HepG2 (cell line): ENCODE data around the gene CSHL1. TPM values are rescaled to one million over a fixed set of nuclear protein-coding genes. Genes with fewer than 3 reads are reported as not detected.

Experiments
- ATAC-seq: fragments of 200-7000 bp; cut with Tn5 transposase; 3 replicates; pipeline ENCODE4 v1.9.1; 2020; ENCODE audit warnings: mild to moderate bottlenecking, moderate library complexity
- BruUV-seq: library from RNA; stranded (reverse); fragments of 400-500 nt; replicated peaks from 2 replicates; lab custom pipeline; 2021; lab: Mats Ljungman, UMichigan
- CTCF ChIA-PET: fragments of 300-600 bp; formaldehyde crosslinking; extraction: SDS; loops from one replicate; lab custom pipeline; 2021; ENCODE audit warnings: low total read pairs, inconsistent platforms, low intra/inter-chr PET ratio; lab: Yijun Ruan, JAX
- POLR2A ChIA-PET: fragments of 350-600 bp; sonication (Branson Sonifier 250); formaldehyde crosslinking; loops from one replicate; lab custom pipeline; 2020; ENCODE audit warnings: antibody characterized with exemption, inconsistent platforms; lab: Yijun Ruan, JAX
- DNase-seq: peaks from one replicate; pipeline ENCODE4 v3.0.0-alpha.2; 2015; ENCODE audit warnings: low spot score
- FAIRE-seq: peaks from 3 replicates; lab custom pipeline; 2011; peaks lifted over from hg19 to GRCh38; lab: Jason Lieb, UNC
- H2AFZ ChIP-seq: one replicate; pipeline ENCODE4 v1.6.1; 2011; ENCODE audit warnings: low read length, inconsistent platforms
- H3K27ac ChIP-seq: fragments of 300-600 bp; 3 replicates; pipeline ENCODE4 v1.8.0; 2011; ENCODE audit warnings: mixed run types, mild to moderate bottlenecking, mixed read lengths, low read length, inconsistent platforms; ENCODE audit not compliant: insufficient read depth; ENCODE audit errors: extremely low read length
- H3K27me3 ChIP-seq, 2 experiments: fragments of 200-600 bp in 1 of 2; 2 replicates in 1 of 2; 3 replicates in 1 of 2; pipeline versions ENCODE4 v1.6.0 to v1.8.0; 2011; ENCODE audit warnings: low read length in 2 of 2, mild to moderate bottlenecking in 2 of 2, moderate library complexity in 2 of 2, inconsistent platforms in 1 of 2; ENCODE audit not compliant: insufficient read depth in 2 of 2, control insufficient read depth in 1 of 2
- H3K36me3 ChIP-seq, 2 experiments: fragments of 200-600 bp in 1 of 2; replicated peaks in 1 of 2; 2 replicates in 1 of 2; 3 replicates in 1 of 2; pipeline versions ENCODE4 v1.5.1 to v1.8.0; 2011; ENCODE audit warnings: low read length in 2 of 2, inconsistent platforms in 1 of 2; ENCODE audit not compliant: insufficient read depth in 2 of 2, control insufficient read depth in 1 of 2
- H3K4me1 ChIP-seq: 2 replicates; pipeline ENCODE4 v1.5.1; 2012; ENCODE audit warnings: low read length, inconsistent platforms; ENCODE audit not compliant: insufficient read depth
- H3K4me2 ChIP-seq: 2 replicates; pipeline ENCODE4 v1.6.0; 2011; ENCODE audit warnings: low read depth, low read length, inconsistent platforms
- H3K4me3 ChIP-seq, 3 experiments: fragments of 200-600 bp in 1 of 3; sonication (generic), shearing (Covaris generic) in 1 of 3; replicated peaks in 1 of 3; 2 replicates each; pipeline ENCODE4 v1.5.1; 2011 to 2016; ENCODE audit warnings: low read length in 3 of 3, inconsistent platforms in 2 of 3, low read depth in 2 of 3, mild to moderate bottlenecking in 2 of 3, control low read depth in 1 of 3, mixed read lengths in 1 of 3; ENCODE audit not compliant: insufficient read depth in 1 of 3
- H3K79me2 ChIP-seq: one replicate; pipeline ENCODE4 v1.6.1; 2011; ENCODE audit warnings: low read length, inconsistent platforms; ENCODE audit not compliant: insufficient read depth
- H3K9ac ChIP-seq: 2 replicates; pipeline ENCODE4 v1.6.0; 2011; ENCODE audit warnings: mild to moderate bottlenecking, low read depth, low read length, inconsistent platforms; ENCODE audit not compliant: insufficient read depth
- H3K9me3 ChIP-seq: 2 replicates; pipeline ENCODE4 v1.5.1; 2012; ENCODE audit warnings: mild to moderate bottlenecking, low read length
- H4K20me1 ChIP-seq: 2 replicates; pipeline ENCODE4 v1.6.0; 2011; ENCODE audit warnings: inconsistent platforms, mild to moderate bottlenecking, low read length, moderate library complexity; ENCODE audit not compliant: insufficient read depth
- NBN ChIP-seq: fragments of 450-650 bp; conservative IDR thresholded peaks from 2 replicates; pipeline ENCODE4 v1.6.1; 2017
- NFE2L2 ChIP-seq: fragments of 150-350 bp; IDR thresholded peaks from 2 replicates; pipeline ENCODE4 v1.6.1; 2014; ENCODE audit warnings: low read length
- POLR2AphosphoS5 ChIP-seq: IDR thresholded peaks from 2 replicates; pipeline ENCODE4 v1.6.1; 2012; ENCODE audit warnings: low read depth, low read length
- SALL2 ChIP-seq: sonication (generic); formaldehyde crosslinking; IDR thresholded peaks from 2 replicates; pipeline ENCODE4 v1.8.1; 2023; ENCODE audit warnings: mild to moderate bottlenecking, missing genetic modification reagents, inconsistent platforms
- U2AF2 ChIP-seq: fragments of 200-400 bp; formaldehyde crosslinking; IDR thresholded peaks from 2 replicates; pipeline ENCODE4 v1.6.1; 2017; ENCODE audit warnings: low read depth, mild to moderate bottlenecking, low read length
- ZMYM3 ChIP-seq: sonication (generic); formaldehyde crosslinking; IDR thresholded peaks from 2 replicates; pipeline ENCODE4 v1.5.1; 2020; ENCODE audit warnings: mild to moderate bottlenecking, missing genetic modification reagents
- ZNF354B ChIP-seq: sonication (generic); formaldehyde crosslinking; IDR thresholded peaks from 2 replicates; pipeline ENCODE4 v1.8.0; 2022; ENCODE audit warnings: mild to moderate bottlenecking, missing genetic modification reagents
- ZNF619 ChIP-seq: sonication (generic); formaldehyde crosslinking; IDR thresholded peaks from 2 replicates; pipeline ENCODE4 v1.4.0; 2020; ENCODE audit warnings: mild to moderate bottlenecking, missing genetic modification reagents
- ZNF629 ChIP-seq: sonication (generic); formaldehyde crosslinking; conservative IDR thresholded peaks from 2 replicates; pipeline ENCODE4 v1.5.0; 2020; ENCODE audit warnings: missing genetic modification reagents
- ZNF678 ChIP-seq: sonication (generic); formaldehyde crosslinking; IDR thresholded peaks from 2 replicates; pipeline ENCODE4 v1.4.0; 2020; ENCODE audit warnings: mild to moderate bottlenecking, missing genetic modification reagents
- ZNF879 ChIP-seq: sonication (generic); formaldehyde crosslinking; IDR thresholded peaks from 2 replicates; pipeline ENCODE4 v1.8.1; 2023; ENCODE audit warnings: missing genetic modification reagents
- WGBS: methylation state at CpG from one replicate; pipeline ENCODE4 v1.1.6; 2017; ENCODE audit warnings: low lambda C conversion rate; 5-methylcytosine and 5-hydroxymethylcytosine counted together
- in situ Hi-C: cut with HindIII; loops from 2 replicates; pipeline ENCODE4 v1.10.0; 2017; ENCODE audit warnings: low pct_unique_long_range_greater_than_20kb; ENCODE audit not compliant: extremely low pct_ligation_motif_present
- intact Hi-C: fragments of 100-400 bp; cut with micrococcal nuclease; formaldehyde crosslinking; loops from one replicate; pipeline ENCODE4 v1.10.0; 2022; ENCODE audit not compliant: unreplicated experiment
- polyA plus RNA-seq, 8 experiments: library from polyadenylated mRNA; depleted of rRNA in 3 of 8; stranded (reverse) in 7 of 8; unstranded in 1 of 8; fragments of >200 nt; fragmentation: Illumina TruSeq in 4 of 8; extraction: Trizol in 4 of 8; gene quantifications; 2 replicates each; pipeline versions ENCODE4 v1.2.1 to v1.2.3, GENCODE V29; 2011 to 2016; ENCODE audit warnings: low read depth in 4 of 8, missing spikeins in 1 of 8, mixed read lengths in 1 of 8; ENCODE audit not compliant: insufficient read depth in 1 of 8
- total RNA-seq, 5 experiments: library from RNA; depleted of rRNA; stranded (reverse); fragments of >200 nt; fragmentation: Illumina TruSeq; extraction: Trizol; gene quantifications; 2 replicates each; pipeline ENCODE4 v1.2.3, GENCODE V29; 2016; ENCODE audit warnings: low read depth in 1 of 5
- TF ChIP-seq, protein P1 (sequence below): sonication (generic); formaldehyde crosslinking; IDR thresholded peaks from 2 replicates; pipeline ENCODE4 v1.4.0; 2020; ENCODE audit warnings: missing genetic modification reagents, borderline replicate concordance

Gene CSHL1
- total and polyA plus RNA-seq, 2 of the 13 experiments (the other 11 are each of a cell fraction or from before 2014, with no cell fraction given): not detected

DNA sequence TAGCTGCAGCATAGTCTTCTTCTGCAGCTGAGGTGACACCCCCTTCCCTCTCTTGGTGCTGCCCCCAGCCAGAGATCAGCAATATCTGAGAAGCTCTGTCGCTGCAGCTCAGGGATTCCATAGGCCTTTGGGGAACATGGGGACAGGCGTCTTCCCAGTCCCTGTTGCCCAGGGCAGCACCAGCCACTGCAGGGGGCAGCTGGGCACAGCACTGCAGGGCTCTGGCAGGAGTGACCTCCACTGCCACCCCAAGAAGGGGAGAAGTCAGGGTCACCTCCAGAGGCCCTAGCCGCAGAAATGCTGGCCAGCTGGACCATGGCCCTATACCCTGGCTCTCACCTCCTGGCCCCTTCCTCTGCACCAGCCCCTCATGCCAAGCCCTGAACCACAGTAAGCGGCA is 44.7 kb upstream of the CSHL1 start:
- Histone ChIP-seq H2AFZ (no peak overlapping the region), H3K9ac (no peak overlapping the region)

DNA sequence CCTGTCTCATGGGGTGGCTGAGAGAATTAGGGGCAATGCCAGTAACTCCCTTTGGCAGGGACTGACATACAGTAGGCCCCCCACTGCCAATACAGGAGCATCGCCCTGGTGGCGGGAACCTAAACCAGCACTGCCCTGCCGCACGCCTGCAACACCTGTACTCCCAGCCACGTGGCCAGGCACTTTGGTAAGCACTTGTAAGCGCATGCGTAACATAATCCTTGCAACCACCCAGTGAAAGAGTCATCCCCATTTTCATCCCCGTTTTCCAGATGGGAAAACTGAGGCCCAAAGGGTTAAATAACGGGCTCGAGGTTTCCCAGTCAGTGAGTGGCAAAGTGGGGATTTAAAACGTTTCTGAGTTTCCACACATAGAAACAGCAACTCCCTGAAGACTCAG is 44.2 kb upstream of the CSHL1 start:
- Histone ChIP-seq H3K4me1 (peaks cover 20% of the 10 kb centered on the region), H3K27ac (no peak overlapping the region), H4K20me1 (no peaks in the 10 kb centered on the region), H3K27me3 (peaks cover 19 to 51% of the 10 kb centered on the region in 2 experiments; a peak in 4 of 5 replicates), H3K9me3 (no peaks in the 10 kb centered on the region), H3K4me2 (no peak overlapping the region), H3K36me3 (no peaks in the 10 kb centered on the region), H3K79me2 (no peaks in the 10 kb centered on the region), H3K9ac (no peak overlapping the region), H2AFZ (no peak overlapping the region), H3K4me3 (no peak overlapping the region)
- TF ChIP-seq SALL2 (CRISPR knock-in tag) (no peak), ZMYM3 (peak; percentile 51; the same call in 1 of the 2 replicates), ZNF678 (no peak), ZNF629 (peak; percentile 91), ZNF354B (CRISPR knock-in tag) (no peak), POLR2AphosphoS5 (no peak), NBN (no peak), U2AF2 (no peak), NFE2L2 (no peak)
- TF ChIP-seq, protein P1, sequence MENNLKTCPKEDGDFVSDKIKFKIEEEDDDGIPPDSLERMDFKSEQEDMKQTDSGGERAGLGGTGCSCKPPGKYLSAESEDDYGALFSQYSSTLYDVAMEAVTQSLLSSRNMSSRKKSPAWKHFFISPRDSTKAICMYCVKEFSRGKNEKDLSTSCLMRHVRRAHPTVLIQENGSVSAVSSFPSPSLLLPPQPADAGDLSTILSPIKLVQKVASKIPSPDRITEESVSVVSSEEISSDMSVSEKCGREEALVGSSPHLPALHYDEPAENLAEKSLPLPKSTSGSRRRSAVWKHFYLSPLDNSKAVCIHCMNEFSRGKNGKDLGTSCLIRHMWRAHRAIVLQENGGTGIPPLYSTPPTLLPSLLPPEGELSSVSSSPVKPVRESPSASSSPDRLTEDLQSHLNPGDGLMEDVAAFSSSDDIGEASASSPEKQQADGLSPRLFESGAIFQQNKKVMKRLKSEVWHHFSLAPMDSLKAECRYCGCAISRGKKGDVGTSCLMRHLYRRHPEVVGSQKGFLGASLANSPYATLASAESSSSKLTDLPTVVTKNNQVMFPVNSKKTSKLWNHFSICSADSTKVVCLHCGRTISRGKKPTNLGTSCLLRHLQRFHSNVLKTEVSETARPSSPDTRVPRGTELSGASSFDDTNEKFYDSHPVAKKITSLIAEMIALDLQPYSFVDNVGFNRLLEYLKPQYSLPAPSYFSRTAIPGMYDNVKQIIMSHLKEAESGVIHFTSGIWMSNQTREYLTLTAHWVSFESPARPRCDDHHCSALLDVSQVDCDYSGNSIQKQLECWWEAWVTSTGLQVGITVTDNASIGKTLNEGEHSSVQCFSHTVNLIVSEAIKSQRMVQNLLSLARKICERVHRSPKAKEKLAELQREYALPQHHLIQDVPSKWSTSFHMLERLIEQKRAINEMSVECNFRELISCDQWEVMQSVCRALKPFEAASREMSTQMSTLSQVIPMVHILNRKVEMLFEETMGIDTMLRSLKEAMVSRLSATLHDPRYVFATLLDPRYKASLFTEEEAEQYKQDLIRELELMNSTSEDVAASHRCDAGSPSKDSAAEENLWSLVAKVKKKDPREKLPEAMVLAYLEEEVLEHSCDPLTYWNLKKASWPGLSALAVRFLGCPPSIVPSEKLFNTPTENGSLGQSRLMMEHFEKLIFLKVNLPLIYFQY (CRISPR knock-in tag): no peak
- intact Hi-C loops: no loop called here
- WGBS: 37% methylated on average over 8 of the region's 11 CpGs
- no TSS peak for BruUV-seq
- CTCF ChIA-PET: no interaction called here
- in situ Hi-C loops: no loop called here
- FAIRE-seq (no peak), DNase-seq (no peak), ATAC-seq (no peak)
- POLR2A ChIA-PET: no interaction called here

More for the DNA sequence above, 44.7 kb upstream of the CSHL1 start:
- in situ Hi-C loops: no loop called here
- no peak overlapping the region for H3K27ac ChIP-seq
- DNase-seq: no peak
- no TSS peak for BruUV-seq
- no peaks in the 10 kb centered on the region for H3K9me3 ChIP-seq
- no peak overlapping the region for H3K4me3 ChIP-seq
- ChIA-PET CTCF (no interaction called here), POLR2A (interaction anchor here (1.5 kb wide), 1 partner anchor 9 kb away, joined by 6 read pairs; no protein-coding TSS in a partner anchor)
- H3K27me3 ChIP-seq: peaks cover 17 to 47% of the 10 kb centered on the region in 2 experiments; a peak in 4 of 5 replicates
- 52% methylated on average over 3 of the region's 4 CpGs for WGBS
- no peak for FAIRE-seq
- H3K79me2 ChIP-seq: no peaks in the 10 kb centered on the region
- no peak for ATAC-seq
- no peak overlapping the region for H3K4me2 ChIP-seq
- TF ChIP-seq ZNF879 (CRISPR knock-in tag) (no peak), ZNF619 (CRISPR knock-in tag) (no peak)
- H3K4me1 ChIP-seq: peaks cover 14% of the 10 kb centered on the region
- H3K36me3 ChIP-seq: no peaks in the 10 kb centered on the region
- intact Hi-C loops: no loop called here
- H4K20me1 ChIP-seq: no peaks in the 10 kb centered on the region
